Smooth muscle cell (in vitro differentiated cells): Measurements from ENCODE around the gene IQGAP1. TPM values are rescaled to one million over a fixed set of nuclear protein-coding genes. Genes with fewer than 3 reads are reported as not detected.

ENCODE experiments used
- DNase-seq: peaks from one replicate; lab custom pipeline; 2025; ENCODE audit not compliant: unreplicated experiment; lab: John Stamatoyannopoulos, UW
- H2AFZ ChIP-seq: fragments of 200-600 bp; sonication (generic); 2 replicates; pipeline ENCODE4 v1.6.0; 2016; ENCODE audit warnings: antibody characterized with exemption, low read depth, mild to moderate bottlenecking
- H3F3A ChIP-seq: fragments of 200-600 bp; sonication (generic); 2 replicates; pipeline ENCODE4 v1.6.0; 2017; ENCODE audit warnings: antibody characterized with exemption, low read depth
- H3K27ac ChIP-seq: fragments of 200-600 bp; sonication (generic); 2 replicates; pipeline ENCODE4 v1.5.1; 2016; ENCODE audit warnings: low read depth, mild to moderate bottlenecking
- H3K27me3 ChIP-seq: fragments of 200-600 bp; sonication (generic); 2 replicates; pipeline ENCODE4 v1.6.1; 2016; ENCODE audit warnings: low read depth, mild to moderate bottlenecking
- H3K36me3 ChIP-seq: fragments of 200-600 bp; sonication (generic); 2 replicates; pipeline ENCODE4 v1.5.1; 2016; ENCODE audit warnings: low read depth
- H3K4me1 ChIP-seq: fragments of 200-600 bp; sonication (generic); 2 replicates; pipeline ENCODE4 v1.5.1; 2016; ENCODE audit warnings: low read depth
- H3K4me2 ChIP-seq: fragments of 200-600 bp; sonication (generic); 2 replicates; pipeline ENCODE4 v1.6.0; 2016; ENCODE audit warnings: mild to moderate bottlenecking
- H3K4me3 ChIP-seq: fragments of 200-600 bp; sonication (generic); 2 replicates; pipeline ENCODE4 v1.5.1; 2016; ENCODE audit warnings: mild to moderate bottlenecking
- H3K79me2 ChIP-seq: fragments of 200-600 bp; sonication (generic); 2 replicates; pipeline ENCODE4 v1.6.0; 2016; ENCODE audit warnings: low read depth, mild to moderate bottlenecking
- H3K9ac ChIP-seq: fragments of 200-600 bp; sonication (generic); 2 replicates; pipeline ENCODE4 v1.6.0; 2016; ENCODE audit warnings: low read depth
- H3K9me3 ChIP-seq: fragments of 200-600 bp; sonication (generic); replicated peaks from 2 replicates; pipeline ENCODE4 v1.5.1; 2016; ENCODE audit warnings: low read depth
- H4K20me1 ChIP-seq: fragments of 200-600 bp; sonication (generic); 2 replicates; pipeline ENCODE4 v1.6.0; 2016; ENCODE audit warnings: low read depth
- WGBS: methylation state at CpG from one replicate; pipeline ENCODE4 v1.1.7; 2016; ENCODE audit warnings: low lambda C conversion rate; 5-methylcytosine and 5-hydroxymethylcytosine counted together
- polyA plus RNA-seq: library from polyadenylated mRNA; unstranded; fragments of >200 nt; fragmentation: Nextera tagmentation; extraction: Ambion mirVana; gene quantifications from 2 replicates; pipeline ENCODE4 v1.2.1, GENCODE V29; 2016
- total RNA-seq: library from RNA; depleted of rRNA; stranded (reverse); fragments of >200 nt; gene quantifications from 2 replicates; pipeline ENCODE4 v1.2.3, GENCODE V29; 2014
- TF ChIP-seq, protein P1 (sequence below): fragments of 200-600 bp; sonication (generic); IDR thresholded peaks from 2 replicates; pipeline ENCODE4 v1.5.1; 2017; ENCODE audit warnings: borderline replicate concordance, mild to moderate bottlenecking, antibody characterized with exemption; ENCODE audit not compliant: insufficient read depth, poor library complexity, severe bottlenecking

IQGAP1 gene
- total and polyA plus RNA-seq, 2 experiments from 2014 or later: 59.3 to 185 TPM

DNA sequence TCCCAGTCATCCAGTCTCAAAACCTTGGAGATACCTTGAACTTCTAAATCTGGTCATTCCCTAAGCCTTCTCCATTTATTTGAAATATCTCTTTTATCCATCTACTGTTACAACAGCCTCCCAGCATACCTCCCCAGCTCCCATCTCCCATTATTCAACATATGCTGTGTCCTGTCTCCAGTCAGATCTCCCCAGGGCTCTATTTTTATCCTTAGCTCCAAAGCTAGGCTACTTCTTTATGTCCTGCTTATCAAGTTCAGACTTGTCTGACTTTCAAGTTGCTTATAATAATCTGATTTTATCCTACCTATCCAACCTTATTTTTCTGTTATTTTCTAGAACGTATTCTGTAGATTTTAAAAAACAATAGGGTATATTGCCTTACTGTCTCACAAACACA lies 44.2 kb downstream of the IQGAP1 start:
- Histone ChIP-seq H3K27ac (no peak overlapping the region), H2AFZ (no peak overlapping the region)
- 92% methylated on average over 1 of the region's 1 CpG for WGBS

DNA sequence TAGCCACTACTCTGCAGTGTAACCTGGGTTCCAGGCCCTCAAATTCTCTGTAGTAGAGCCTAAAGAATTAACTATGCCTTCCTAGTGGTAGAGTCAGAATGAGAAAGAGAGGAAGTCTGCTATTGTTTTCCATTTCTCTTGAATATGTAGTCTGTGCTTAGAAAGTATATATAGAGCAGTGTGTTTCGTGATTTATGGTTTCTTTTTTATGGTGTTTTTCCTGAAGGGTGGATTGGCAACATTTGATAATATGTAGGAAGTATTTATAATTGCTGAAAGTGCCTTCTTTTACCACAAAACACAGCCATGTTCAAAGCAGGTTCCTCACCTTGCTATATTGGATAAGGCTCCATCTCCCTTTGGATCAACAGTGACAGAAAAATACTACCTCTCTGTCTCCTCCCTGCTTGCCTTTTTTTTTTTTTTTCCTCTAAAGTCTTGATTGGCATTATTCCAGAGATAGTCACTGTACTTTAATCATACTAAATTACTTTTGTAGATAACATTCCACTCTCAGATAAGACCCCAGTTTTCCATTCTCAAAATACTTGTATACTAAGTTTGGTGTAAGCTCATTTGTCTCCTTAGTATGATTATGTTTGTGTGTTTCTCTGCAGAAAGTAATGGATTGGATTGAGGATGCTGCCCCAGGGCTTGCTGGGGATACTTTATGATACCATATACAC lies 47.8 kb downstream of the IQGAP1 start:
- H3K27me3 ChIP-seq: no peaks in the 10 kb centered on the region
- H3K9ac ChIP-seq: no peak overlapping the region
- TF ChIP-seq, protein P1, sequence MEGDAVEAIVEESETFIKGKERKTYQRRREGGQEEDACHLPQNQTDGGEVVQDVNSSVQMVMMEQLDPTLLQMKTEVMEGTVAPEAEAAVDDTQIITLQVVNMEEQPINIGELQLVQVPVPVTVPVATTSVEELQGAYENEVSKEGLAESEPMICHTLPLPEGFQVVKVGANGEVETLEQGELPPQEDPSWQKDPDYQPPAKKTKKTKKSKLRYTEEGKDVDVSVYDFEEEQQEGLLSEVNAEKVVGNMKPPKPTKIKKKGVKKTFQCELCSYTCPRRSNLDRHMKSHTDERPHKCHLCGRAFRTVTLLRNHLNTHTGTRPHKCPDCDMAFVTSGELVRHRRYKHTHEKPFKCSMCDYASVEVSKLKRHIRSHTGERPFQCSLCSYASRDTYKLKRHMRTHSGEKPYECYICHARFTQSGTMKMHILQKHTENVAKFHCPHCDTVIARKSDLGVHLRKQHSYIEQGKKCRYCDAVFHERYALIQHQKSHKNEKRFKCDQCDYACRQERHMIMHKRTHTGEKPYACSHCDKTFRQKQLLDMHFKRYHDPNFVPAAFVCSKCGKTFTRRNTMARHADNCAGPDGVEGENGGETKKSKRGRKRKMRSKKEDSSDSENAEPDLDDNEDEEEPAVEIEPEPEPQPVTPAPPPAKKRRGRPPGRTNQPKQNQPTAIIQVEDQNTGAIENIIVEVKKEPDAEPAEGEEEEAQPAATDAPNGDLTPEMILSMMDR: no peak
- H3K4me2 ChIP-seq: no peak overlapping the region
- H3K4me3 ChIP-seq: no peak overlapping the region
- H4K20me1 ChIP-seq: peaks cover 46% of the 10 kb centered on the region
- no peak overlapping the region for H3K27ac ChIP-seq
- H3F3A ChIP-seq: peaks cover 7% of the 10 kb centered on the region
- peaks cover 3% of the 10 kb centered on the region for H3K4me1 ChIP-seq
- no peak overlapping the region for H2AFZ ChIP-seq
- H3K9me3 ChIP-seq: no peaks in the 10 kb centered on the region
- H3K36me3 ChIP-seq: peaks cover 11% of the 10 kb centered on the region
- H3K79me2 ChIP-seq: peaks cover 28% of the 10 kb centered on the region
- 92% methylated on average over 1 of the region's 1 CpG for WGBS
- DNase-seq: no peak

More for the DNA sequence above, 44.2 kb downstream of the IQGAP1 start:
- peaks cover 23% of the 10 kb centered on the region for H3K36me3 ChIP-seq
- H4K20me1 ChIP-seq: peaks cover 55% of the 10 kb centered on the region
- H3K4me2 ChIP-seq: no peak overlapping the region
- DNase-seq: no peak
- H3K27me3 ChIP-seq: no peaks in the 10 kb centered on the region
- H3K9me3 ChIP-seq: no peaks in the 10 kb centered on the region
- no peaks in the 10 kb centered on the region for H3K4me1 ChIP-seq
- no peak overlapping the region for H3K9ac ChIP-seq
- TF ChIP-seq, protein P1: no peak
- no peak overlapping the region for H3K4me3 ChIP-seq
- peaks cover 7% of the 10 kb centered on the region for H3F3A ChIP-seq
- peaks cover 52% of the 10 kb centered on the region for H3K79me2 ChIP-seq

DNA sequence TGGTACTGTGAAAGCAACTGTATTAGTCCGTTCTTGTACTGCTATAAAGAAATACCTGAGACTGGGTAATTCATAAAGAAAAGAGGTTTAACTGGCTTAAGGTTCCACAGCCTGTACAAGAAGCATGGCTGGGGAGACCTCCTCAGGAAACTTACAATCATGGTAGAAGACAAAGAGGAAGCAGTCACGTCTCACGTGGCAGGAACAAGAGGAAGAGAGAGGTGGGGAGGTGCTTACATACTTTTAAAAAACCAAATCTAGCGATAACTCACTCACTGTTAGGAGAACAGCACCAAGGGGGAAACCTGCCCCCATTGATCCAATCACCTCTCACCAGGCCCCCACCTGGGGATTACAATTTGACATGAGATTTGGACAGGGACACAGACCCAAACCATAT lies 48.9 kb downstream of the IQGAP1 start:
- 95% methylated on average over 4 of the region's 4 CpGs for WGBS

More for the DNA sequence above, 48.9 kb downstream of the IQGAP1 start:
- H3K27me3 ChIP-seq: no peaks in the 10 kb centered on the region
- H4K20me1 ChIP-seq: peaks cover 38% of the 10 kb centered on the region
- TF ChIP-seq, protein P1: no peak
- no peak overlapping the region for H3K27ac ChIP-seq
- H3K36me3 ChIP-seq: peaks cover 5% of the 10 kb centered on the region
- peaks cover 3% of the 10 kb centered on the region for H3K4me1 ChIP-seq
- H3K79me2 ChIP-seq: peaks cover 18% of the 10 kb centered on the region
- H3F3A ChIP-seq: peaks cover 7% of the 10 kb centered on the region
- no peak overlapping the region for H2AFZ ChIP-seq
- H3K4me3 ChIP-seq: no peak overlapping the region
- DNase-seq: no peak
- H3K9ac ChIP-seq: no peak overlapping the region
- H3K4me2 ChIP-seq: no peak overlapping the region
- H3K9me3 ChIP-seq: no peaks in the 10 kb centered on the region
